ENCODE data around the gene AKIRIN1.
"Not testable (repeated sequence)": the region's sequence is repeated elsewhere in the genome, so short reads cannot be mapped to it uniquely, and the experiment has no call there.

AKIRIN1 gene

GRCh38 chr1:38953433-38953860, 37.6 kb upstream of the AKIRIN1 start:
- TF ChIP-seq CTCF (IDR thresholded peaks at IDR 0.05): no peak
- Histone ChIP-seq H3K4me3 (ENCODE audit: low read depth in 1 of 2, low read length in 1 of 2) (no peak overlapping the region), H3K4me1 (ENCODE audit: control insufficient read depth in 1 of 2, insufficient read depth in 1 of 2, low read depth in 1 of 2, low read length in 1 of 2) (no peaks in the 10 kb centered on the region), H3K36me3 (no peaks in the 10 kb centered on the region), H3K9me3 (no peaks in the 10 kb centered on the region), H3K27ac (no peak overlapping the region), H3K27me3 (peaks cover 9% of the 10 kb centered on the region)

GRCh38 chr1:38958967-38959366, 32.1 kb upstream of the AKIRIN1 start:
- Histone ChIP-seq H3K36me3 (no peaks in the 10 kb centered on the region), H3K27ac (no peak overlapping the region), H3K4me1 (ENCODE audit: control insufficient read depth in 1 of 2, insufficient read depth in 1 of 2, low read depth in 1 of 2, low read length in 1 of 2) (peaks cover 0 to 8% of the 10 kb centered on the region in 2 experiments), H3K4me3 (ENCODE audit: low read depth in 1 of 2, low read length in 1 of 2) (no peak overlapping the region), H3K9me3 (no peaks in the 10 kb centered on the region), H3K27me3 (no peaks in the 10 kb centered on the region)
- TF ChIP-seq CTCF (IDR thresholded peaks at IDR 0.05): no peak

- no peak for TF ChIP-seq CTCF (IDR thresholded peaks at IDR 0.05)
- Histone ChIP-seq H3K27ac (no peak overlapping the region), H3K9me3 (no peaks in the 10 kb centered on the region), H3K4me3 (ENCODE audit: low read depth in 1 of 2, low read length in 1 of 2) (no peak overlapping the region), H3K27me3 (no peaks in the 10 kb centered on the region), H3K36me3 (no peaks in the 10 kb centered on the region), H3K4me1 (ENCODE audit: control insufficient read depth in 1 of 2, insufficient read depth in 1 of 2, low read depth in 1 of 2, low read length in 1 of 2) (peaks cover 0 to 8% of the 10 kb centered on the region in 2 experiments)
Measured at GRCh38 chr1:38962113-38962512, 29.0 kb upstream of the AKIRIN1 start.

- Histone ChIP-seq H3K4me1 (ENCODE audit: control insufficient read depth in 1 of 2, insufficient read depth in 1 of 2, low read depth in 1 of 2, low read length in 1 of 2) (peaks cover 0 to 8% of the 10 kb centered on the region in 2 experiments), H3K27me3 (no peaks in the 10 kb centered on the region), H3K27ac (no peak overlapping the region), H3K9me3 (no peaks in the 10 kb centered on the region), H3K4me3 (ENCODE audit: low read depth in 1 of 2, low read length in 1 of 2) (no peak overlapping the region), H3K36me3 (no peaks in the 10 kb centered on the region)
- no peak for TF ChIP-seq CTCF (IDR thresholded peaks at IDR 0.05)
Measured at GRCh38 chr1:38962560-38962959, 28.5 kb upstream of the AKIRIN1 start.

- Histone ChIP-seq H3K4me1 (ENCODE audit: control insufficient read depth in 1 of 2, insufficient read depth in 1 of 2, low read depth in 1 of 2, low read length in 1 of 2) (peaks cover 0 to 8% of the 10 kb centered on the region in 2 experiments), H3K27ac (no peak overlapping the region), H3K9me3 (no peaks in the 10 kb centered on the region), H3K27me3 (no peaks in the 10 kb centered on the region), H3K36me3 (no peaks in the 10 kb centered on the region), H3K4me3 (ENCODE audit: low read depth in 1 of 2, low read length in 1 of 2) (no peak overlapping the region)
- no peak for TF ChIP-seq CTCF (IDR thresholded peaks at IDR 0.05)
Measured at GRCh38 chr1:38964140-38964548, 26.9 kb upstream of the AKIRIN1 start.

- H3K4me3 ChIP-seq (ENCODE audit: low read depth in 1 of 2, low read length in 1 of 2); H3K27ac ChIP-seq; H3K4me1 ChIP-seq (ENCODE audit: control insufficient read depth in 1 of 2, insufficient read depth in 1 of 2, low read depth in 1 of 2, low read length in 1 of 2); H3K36me3 ChIP-seq; H3K27me3 ChIP-seq; H3K9me3 ChIP-seq: not testable (repeated sequence)
Measured at GRCh38 chr1:38973145-38973544, 17.9 kb upstream of the AKIRIN1 start.

All from neutrophil (primary cell).